Measurements from ENCODE around the gene INSRR. TPM values are rescaled to one million over a fixed set of nuclear protein-coding genes. Genes with fewer than 3 reads are reported as not detected.

INSRR gene
- total RNA-seq, 3 donors from 2014 or later = 0.15 to 0.33 TPM; not detected in 1

DNA sequence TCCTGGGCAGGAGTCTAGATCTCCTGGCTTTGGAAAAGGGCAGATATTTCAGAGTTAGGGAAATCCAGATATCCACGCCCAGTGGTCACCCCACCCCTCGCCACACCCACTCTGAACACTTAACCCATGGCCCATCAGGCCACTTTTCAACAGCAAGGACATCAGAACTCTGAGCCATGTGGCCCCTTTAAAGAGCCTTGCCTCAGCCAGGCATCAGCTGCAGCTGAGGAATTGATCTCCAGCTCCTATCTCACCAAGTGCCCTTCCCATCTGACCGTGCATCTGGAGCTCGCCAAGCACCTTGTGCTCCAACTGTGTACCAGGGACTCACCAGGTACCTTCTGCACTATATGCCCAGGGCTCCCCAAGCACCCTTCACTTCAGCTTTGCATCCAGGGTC is 22.0 kb downstream of the INSRR start:
- TF ChIP-seq, protein P1, sequence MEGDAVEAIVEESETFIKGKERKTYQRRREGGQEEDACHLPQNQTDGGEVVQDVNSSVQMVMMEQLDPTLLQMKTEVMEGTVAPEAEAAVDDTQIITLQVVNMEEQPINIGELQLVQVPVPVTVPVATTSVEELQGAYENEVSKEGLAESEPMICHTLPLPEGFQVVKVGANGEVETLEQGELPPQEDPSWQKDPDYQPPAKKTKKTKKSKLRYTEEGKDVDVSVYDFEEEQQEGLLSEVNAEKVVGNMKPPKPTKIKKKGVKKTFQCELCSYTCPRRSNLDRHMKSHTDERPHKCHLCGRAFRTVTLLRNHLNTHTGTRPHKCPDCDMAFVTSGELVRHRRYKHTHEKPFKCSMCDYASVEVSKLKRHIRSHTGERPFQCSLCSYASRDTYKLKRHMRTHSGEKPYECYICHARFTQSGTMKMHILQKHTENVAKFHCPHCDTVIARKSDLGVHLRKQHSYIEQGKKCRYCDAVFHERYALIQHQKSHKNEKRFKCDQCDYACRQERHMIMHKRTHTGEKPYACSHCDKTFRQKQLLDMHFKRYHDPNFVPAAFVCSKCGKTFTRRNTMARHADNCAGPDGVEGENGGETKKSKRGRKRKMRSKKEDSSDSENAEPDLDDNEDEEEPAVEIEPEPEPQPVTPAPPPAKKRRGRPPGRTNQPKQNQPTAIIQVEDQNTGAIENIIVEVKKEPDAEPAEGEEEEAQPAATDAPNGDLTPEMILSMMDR (IDR thresholded peaks at IDR 0.05) = no peak
- TF ChIP-seq POLR2A (IDR thresholded peaks at IDR 0.05) = no peak
- TF ChIP-seq POLR2AphosphoS5 (IDR thresholded peaks at IDR 0.05) = no peak
- no peaks in the 10 kb centered on the region for H3K4me1 ChIP-seq
- no peaks in the 10 kb centered on the region for H3K9me3 ChIP-seq
- no peak overlapping the region for H3K4me3 ChIP-seq
- intact Hi-C loops (cut with DNase I; ENCODE audit: low total_unique reads) = no loop called here
- peaks cover 0 to 8% of the 10 kb centered on the region in 2 donors for H3K27me3 ChIP-seq
- no peak for DNase-seq (ENCODE audit: low spot score in 2 of 2)
- no peak overlapping the region for H3K27ac ChIP-seq
- no peaks in the 10 kb centered on the region for H3K36me3 ChIP-seq

DNA sequence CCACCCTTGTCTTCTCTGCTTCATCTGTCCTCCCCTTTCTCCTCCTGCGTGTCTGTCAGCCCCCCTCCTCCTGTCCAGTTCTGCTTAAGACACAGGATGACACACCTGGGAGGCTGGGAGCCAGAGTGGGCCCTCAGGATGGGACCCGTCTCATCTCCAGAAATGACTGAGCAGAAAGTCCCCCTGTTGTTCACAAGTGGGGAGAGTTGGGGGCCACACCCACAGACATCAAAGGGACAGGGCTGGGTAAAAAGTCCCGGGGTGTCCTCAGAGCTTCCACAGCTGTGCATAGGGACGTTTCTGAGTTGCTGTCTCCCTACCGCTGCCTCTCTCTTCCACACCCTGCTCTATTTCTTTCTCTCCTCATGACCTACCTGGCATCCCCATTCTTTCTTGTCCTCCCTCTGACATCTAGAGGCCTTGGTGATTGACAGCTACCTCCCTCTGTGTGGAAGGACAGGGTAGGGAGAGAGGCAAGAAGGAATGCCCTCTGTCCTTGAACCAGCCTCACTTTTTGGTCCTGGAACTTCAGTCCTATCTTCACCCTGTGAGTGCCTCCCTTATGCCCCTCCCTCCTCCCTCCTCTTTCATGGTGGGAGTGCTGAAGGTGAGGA is 22.8 kb downstream of the INSRR start:
- H3K4me3 ChIP-seq = no peak overlapping the region
- no peak for TF ChIP-seq POLR2AphosphoS5 (IDR thresholded peaks at IDR 0.05)
- TF ChIP-seq, protein P1 (IDR thresholded peaks at IDR 0.05) = no peak
- TF ChIP-seq POLR2A (IDR thresholded peaks at IDR 0.05) = no peak
- H3K36me3 ChIP-seq = no peaks in the 10 kb centered on the region
- intact Hi-C loops (cut with DNase I; ENCODE audit: low total_unique reads) = no loop called here
- no peaks in the 10 kb centered on the region for H3K4me1 ChIP-seq
- H3K27ac ChIP-seq = no peak overlapping the region
- no peaks in the 10 kb centered on the region for H3K9me3 ChIP-seq
- peaks cover 0 to 4% of the 10 kb centered on the region in 2 donors for H3K27me3 ChIP-seq
- no peak for DNase-seq (ENCODE audit: low spot score in 2 of 2)

DNA sequence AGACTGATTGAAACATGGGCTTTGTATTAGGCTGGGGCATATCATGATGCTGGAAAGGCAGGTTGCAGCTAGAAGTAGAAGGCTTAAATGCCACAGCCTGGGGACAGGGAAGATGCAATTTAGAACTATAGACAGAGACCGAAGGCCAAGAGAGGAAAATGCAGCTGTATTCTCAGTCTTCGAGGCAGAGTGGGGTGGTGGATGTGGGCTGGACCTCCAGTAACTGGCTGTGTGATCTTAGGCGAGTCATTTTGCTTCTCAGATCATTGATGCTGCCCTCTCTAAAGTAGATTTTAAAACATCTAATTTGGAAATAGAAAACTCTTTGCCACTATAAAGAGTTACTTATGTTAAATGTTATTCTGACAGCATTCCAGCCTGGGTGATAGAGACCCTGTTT is 24.6 kb downstream of the INSRR start:
- H3K27ac ChIP-seq = no peak overlapping the region
- H3K27me3 ChIP-seq = no peaks in the 10 kb centered on the region
- H3K36me3 ChIP-seq = no peaks in the 10 kb centered on the region
- intact Hi-C loops (cut with DNase I; ENCODE audit: low total_unique reads) = no loop called here
- H3K4me1 ChIP-seq = no peaks in the 10 kb centered on the region
- DNase-seq (ENCODE audit: low spot score in 2 of 2) = no peak
- TF ChIP-seq, protein P1 (IDR thresholded peaks at IDR 0.05) = no peak
- TF ChIP-seq POLR2A (IDR thresholded peaks at IDR 0.05) (no peak), POLR2AphosphoS5 (IDR thresholded peaks at IDR 0.05) (no peak)
- no peaks in the 10 kb centered on the region for H3K9me3 ChIP-seq
- H3K4me3 ChIP-seq = no peak overlapping the region

DNA sequence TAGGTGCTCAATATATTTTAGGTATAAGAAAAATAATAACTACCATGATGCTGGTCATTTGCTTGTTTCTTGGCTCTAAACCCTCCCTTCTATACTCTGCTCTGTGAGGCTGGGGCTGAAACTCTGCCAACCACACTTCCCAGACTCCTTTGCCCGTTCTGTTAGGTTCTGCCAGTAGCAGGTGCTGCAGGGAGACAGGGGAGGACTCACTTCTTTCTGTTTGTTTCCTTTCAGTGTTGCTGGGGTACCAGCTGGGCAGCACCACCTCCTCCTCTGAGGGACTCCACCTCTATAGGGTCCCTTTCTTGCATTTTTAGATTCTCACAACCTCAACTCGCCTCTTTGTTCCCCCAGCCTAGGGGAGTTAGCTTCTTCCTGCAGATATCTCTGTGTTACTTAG is 25.3 kb downstream of the INSRR start:
- DNase-seq (ENCODE audit: low spot score in 2 of 2) = no peak
- Histone ChIP-seq H3K36me3 (no peaks in the 10 kb centered on the region), H3K27ac (no peak overlapping the region), H3K9me3 (no peaks in the 10 kb centered on the region), H3K4me3 (no peak overlapping the region), H3K27me3 (no peaks in the 10 kb centered on the region), H3K4me1 (no peaks in the 10 kb centered on the region)
- intact Hi-C loops (cut with DNase I; ENCODE audit: low total_unique reads) = no loop called here
- TF ChIP-seq, protein P1 (IDR thresholded peaks at IDR 0.05) = no peak
- TF ChIP-seq POLR2AphosphoS5 (IDR thresholded peaks at IDR 0.05) (no peak), POLR2A (IDR thresholded peaks at IDR 0.05) (no peak)

DNA sequence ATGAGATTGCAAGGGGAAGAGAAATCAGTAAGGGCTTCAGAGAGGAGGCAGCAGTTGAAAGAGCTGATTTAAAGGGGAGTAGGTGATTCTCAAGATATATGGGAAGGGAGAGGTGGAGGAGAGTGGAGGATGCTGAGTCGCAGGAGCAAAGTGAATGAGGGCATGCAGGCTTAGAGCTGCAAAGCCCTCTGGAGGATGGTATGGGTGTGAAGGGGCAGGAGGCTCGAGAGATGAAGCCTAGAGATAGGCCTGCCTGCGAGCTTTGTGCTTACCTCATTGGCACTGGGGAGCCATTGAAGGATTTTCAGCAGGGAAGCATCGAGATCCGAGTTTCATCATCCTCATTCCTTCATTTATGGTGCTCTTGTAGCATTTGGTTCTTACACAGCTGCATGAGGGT is 26.5 kb downstream of the INSRR start:
- Histone ChIP-seq H3K9me3 (no peaks in the 10 kb centered on the region), H3K4me3 (no peak overlapping the region), H3K27ac (no peak overlapping the region), H3K36me3 (no peaks in the 10 kb centered on the region), H3K4me1 (no peaks in the 10 kb centered on the region), H3K27me3 (no peaks in the 10 kb centered on the region)
- no peak for DNase-seq (ENCODE audit: low spot score in 2 of 2)
- no peak for TF ChIP-seq POLR2AphosphoS5 (IDR thresholded peaks at IDR 0.05)
- no peak for TF ChIP-seq POLR2A (IDR thresholded peaks at IDR 0.05)
- TF ChIP-seq, protein P1 (IDR thresholded peaks at IDR 0.05) = no peak
- intact Hi-C loops (cut with DNase I; ENCODE audit: low total_unique reads) = no loop called here
